ENCODE data around the gene USP3. TPM values are rescaled to one million over a fixed set of nuclear protein-coding genes. Genes with fewer than 3 reads are reported as not detected.
A peak's percentile ranks its signal among the peaks of the same experiment; 100 is the strongest.

The USP3 gene
- total RNA-seq, 2 experiments from 2014 or later: 57.1 to 58.6 TPM

DNA sequence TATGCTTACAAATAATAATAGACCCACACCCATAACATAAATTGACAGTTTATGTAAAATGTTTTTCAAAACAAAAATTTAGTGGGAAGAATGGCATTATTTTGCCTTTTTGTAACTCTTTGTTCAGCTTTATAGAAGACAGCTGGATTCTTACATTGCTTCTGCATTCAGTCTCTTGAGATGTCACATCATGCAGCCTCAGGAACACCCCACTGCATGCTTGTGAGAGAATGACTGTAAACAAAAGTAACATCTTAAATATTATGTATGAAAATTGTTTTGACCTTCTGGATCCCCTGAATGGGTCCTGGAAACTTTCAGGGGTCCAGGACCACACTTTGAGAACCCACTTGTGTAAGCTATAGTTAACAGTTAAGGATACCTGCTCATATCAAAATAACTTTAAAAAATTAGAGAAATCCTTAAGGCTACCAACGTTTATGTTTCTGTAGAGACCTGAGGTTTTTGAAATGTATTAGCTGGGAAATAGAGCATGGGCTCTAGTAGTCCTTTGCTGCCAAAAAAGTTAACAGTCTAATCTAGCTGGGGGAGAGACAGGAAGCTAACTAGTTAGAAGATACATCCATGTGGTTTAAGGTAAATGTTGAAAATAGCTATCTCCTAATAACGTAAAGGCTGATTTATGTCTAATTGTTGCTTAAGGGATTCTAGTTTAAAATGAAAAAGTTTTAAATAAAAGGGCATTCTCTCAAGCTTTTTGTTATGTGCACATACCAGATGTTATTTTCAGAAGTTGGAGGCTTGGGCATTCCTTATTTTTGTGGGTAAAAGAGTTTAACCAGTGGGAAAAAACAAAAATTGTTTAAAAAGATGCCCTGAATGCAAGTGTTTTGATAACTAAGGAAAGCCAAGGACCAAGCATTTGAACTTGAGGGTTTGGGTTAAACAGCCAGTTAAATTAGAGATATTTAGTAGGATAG is 3.8 kb downstream of the USP3 start:
- CTCF ChIA-PET: interaction anchor here (1.0 to 4.1 kb wide), 10 partner anchors 9 to 92 kb away, joined by 3 to 24 read pairs (median 6); no protein-coding TSS in a partner anchor
- Mint-ChIP-seq H3K36me3 (ENCODE audit: low read depth) (peaks cover 12% of the 10 kb centered on the region), H3K27ac (peak overlapping the region; percentile 75), H3K4me1 (ENCODE audit: low read depth) (peaks cover 72% of the 10 kb centered on the region), H3K9me3 (no peaks in the 10 kb centered on the region), H3K4me3 (peak overlapping the region; percentile 30), H3K27me3 (no peaks in the 10 kb centered on the region)
- no peak for DNase-seq
- POLR2A ChIA-PET: interaction anchor here (0.7 to 5.5 kb wide), 5 partner anchors 9 to 311 kb away, joined by 3 to 34 read pairs (median 4); no protein-coding TSS in a partner anchor
- intact Hi-C loops (cut with micrococcal nuclease): loop anchor here (5.0 kb wide), 1 partner anchor 89 kb away; the partner anchor contains the start of gene FBXL22
- no peak for ATAC-seq
- TF ChIP-seq, protein P1, sequence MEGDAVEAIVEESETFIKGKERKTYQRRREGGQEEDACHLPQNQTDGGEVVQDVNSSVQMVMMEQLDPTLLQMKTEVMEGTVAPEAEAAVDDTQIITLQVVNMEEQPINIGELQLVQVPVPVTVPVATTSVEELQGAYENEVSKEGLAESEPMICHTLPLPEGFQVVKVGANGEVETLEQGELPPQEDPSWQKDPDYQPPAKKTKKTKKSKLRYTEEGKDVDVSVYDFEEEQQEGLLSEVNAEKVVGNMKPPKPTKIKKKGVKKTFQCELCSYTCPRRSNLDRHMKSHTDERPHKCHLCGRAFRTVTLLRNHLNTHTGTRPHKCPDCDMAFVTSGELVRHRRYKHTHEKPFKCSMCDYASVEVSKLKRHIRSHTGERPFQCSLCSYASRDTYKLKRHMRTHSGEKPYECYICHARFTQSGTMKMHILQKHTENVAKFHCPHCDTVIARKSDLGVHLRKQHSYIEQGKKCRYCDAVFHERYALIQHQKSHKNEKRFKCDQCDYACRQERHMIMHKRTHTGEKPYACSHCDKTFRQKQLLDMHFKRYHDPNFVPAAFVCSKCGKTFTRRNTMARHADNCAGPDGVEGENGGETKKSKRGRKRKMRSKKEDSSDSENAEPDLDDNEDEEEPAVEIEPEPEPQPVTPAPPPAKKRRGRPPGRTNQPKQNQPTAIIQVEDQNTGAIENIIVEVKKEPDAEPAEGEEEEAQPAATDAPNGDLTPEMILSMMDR (IDR thresholded peaks at IDR 0.05): no peak

DNA sequence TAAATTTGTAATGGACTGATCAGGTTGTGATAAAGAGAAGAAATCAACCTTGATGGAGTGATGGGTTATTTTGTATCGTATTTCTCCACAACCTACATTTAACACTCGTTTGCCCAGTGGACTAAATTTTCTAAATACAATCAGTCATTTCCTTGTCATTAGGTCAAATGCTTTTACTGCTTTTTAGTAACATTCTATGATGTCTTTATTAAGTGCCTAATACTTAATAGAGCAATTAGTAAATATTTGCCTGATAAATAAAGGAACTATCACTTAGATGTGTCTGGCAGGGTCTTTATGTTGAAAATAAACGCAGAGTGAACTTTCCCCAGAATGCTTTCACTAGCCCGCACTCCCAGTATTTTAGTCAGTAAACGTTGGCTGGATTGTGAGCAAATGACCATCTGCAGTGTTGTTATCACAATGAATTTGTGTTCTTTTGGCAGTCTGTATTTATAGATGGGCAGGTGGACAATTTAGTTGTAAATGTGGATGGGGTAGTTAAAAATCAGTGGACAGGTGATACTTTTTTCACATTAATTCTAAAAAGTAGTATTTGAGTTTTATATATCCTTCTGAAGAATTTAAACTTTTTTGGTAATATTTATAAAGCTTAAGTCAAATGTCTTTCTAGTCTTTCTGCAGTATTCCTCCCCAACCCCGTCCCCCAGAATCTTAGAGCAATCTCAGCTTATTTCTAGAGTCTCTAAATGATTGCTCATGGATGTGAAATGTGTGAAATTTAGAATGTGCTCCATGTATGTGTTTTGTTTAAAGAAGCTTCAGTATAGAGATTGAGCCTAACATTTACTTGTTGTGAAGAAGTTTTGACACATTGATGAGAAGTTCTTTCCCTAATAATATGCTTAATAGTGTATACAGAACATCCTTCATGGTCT is 4.9 kb downstream of the USP3 start:
- ATAC-seq (no peak), DNase-seq (no peak)
- ChIA-PET POLR2A (interaction anchor here (1.1 to 1.9 kb wide), 4 partner anchors 12 to 37 kb away, joined by 3 to 5 read pairs (median 4); no protein-coding TSS in a partner anchor), CTCF (interaction anchor here (0.7 to 2.2 kb wide), 15 partner anchors 8 to 462 kb away, joined by 3 to 10 read pairs (median 5); no protein-coding TSS in a partner anchor)
- H3K4me3 Mint-ChIP-seq: peak overlapping the region; percentile 10
- no peaks in the 10 kb centered on the region for H3K9me3 Mint-ChIP-seq
- no peaks in the 10 kb centered on the region for H3K27me3 Mint-ChIP-seq
- H3K27ac Mint-ChIP-seq: peak overlapping the region; percentile 78
- H3K36me3 Mint-ChIP-seq (ENCODE audit: low read depth): peaks cover 12% of the 10 kb centered on the region
- peaks cover 75% of the 10 kb centered on the region for H3K4me1 Mint-ChIP-seq (ENCODE audit: low read depth)
- TF ChIP-seq, protein P1 (IDR thresholded peaks at IDR 0.05): no peak
- intact Hi-C loops (cut with micrococcal nuclease): loop anchor here (5.0 kb wide), 1 partner anchor 88 kb away; the partner anchor contains the start of gene FBXL22

- POLR2A ChIA-PET: interaction anchor here (0.8 to 1.9 kb wide), 5 partner anchors 13 to 90 kb away, joined by 3 to 5 read pairs (median 3); no protein-coding TSS in a partner anchor
- Mint-ChIP-seq H3K4me1 (ENCODE audit: low read depth) (peaks cover 84% of the 10 kb centered on the region), H3K27ac (peak overlapping the region; percentile 78), H3K4me3 (peak overlapping the region; percentile 56), H3K27me3 (no peaks in the 10 kb centered on the region), H3K9me3 (no peaks in the 10 kb centered on the region), H3K36me3 (ENCODE audit: low read depth) (peaks cover 12% of the 10 kb centered on the region)
- no peak for DNase-seq
- intact Hi-C loops (cut with micrococcal nuclease): loop anchor here (5.0 kb wide), 1 partner anchor 87 kb away; the partner anchor contains the start of gene FBXL22
- TF ChIP-seq, protein P1 (IDR thresholded peaks at IDR 0.05): no peak
- CTCF ChIA-PET: interaction anchor here (0.7 to 2.2 kb wide), 17 partner anchors 9 to 463 kb away, joined by 3 to 10 read pairs (median 4); no protein-coding TSS in a partner anchor
- peak; percentile 35 for ATAC-seq
Observed at GRCh38 chr15:63509955-63510940, 5.9 kb downstream of the USP3 start.

DNA sequence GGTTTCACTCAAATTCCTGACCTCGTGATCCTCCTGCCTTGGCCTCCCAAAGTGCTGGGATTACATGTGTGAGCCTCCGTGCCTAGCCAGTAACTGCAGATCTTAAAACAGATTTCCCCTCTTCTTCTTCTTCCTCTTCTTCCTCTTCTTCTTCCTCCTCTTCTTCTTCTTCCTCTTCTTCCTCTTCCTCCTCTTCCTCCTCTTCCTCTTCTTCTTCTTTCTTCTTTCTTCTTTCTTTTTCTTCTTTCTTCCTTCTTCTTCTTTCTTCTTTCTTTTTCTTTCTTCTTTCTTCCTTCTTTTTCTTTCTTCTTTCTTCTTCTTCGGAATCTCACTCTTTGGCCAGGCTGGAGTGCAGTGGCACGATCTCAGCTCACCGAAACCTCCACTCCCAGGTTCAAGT is 7.8 kb downstream of the USP3 start:
- Mint-ChIP-seq H3K9me3 (no peaks in the 10 kb centered on the region), H3K27me3 (no peaks in the 10 kb centered on the region), H3K27ac (peak overlapping the region; percentile 76), H3K4me1 (ENCODE audit: low read depth) (peaks cover 90% of the 10 kb centered on the region), H3K4me3 (peak overlapping the region; percentile 31), H3K36me3 (ENCODE audit: low read depth) (no peaks in the 10 kb centered on the region)
- intact Hi-C loops (cut with micrococcal nuclease): no loop called here
- ChIA-PET POLR2A (interaction anchor here (0.6 to 1.2 kb wide), 2 partner anchors 9 to 324 kb away, joined by 3 to 4 read pairs; no protein-coding TSS in a partner anchor), CTCF (interaction anchor here (0.7 to 5.1 kb wide), 4 partner anchors 18 to 1416 kb away, joined by 3 to 26 read pairs (median 4); no protein-coding TSS in a partner anchor)
- TF ChIP-seq, protein P1 (IDR thresholded peaks at IDR 0.05): no peak
- ATAC-seq (no peak), DNase-seq (no peak)

All from activated CD8-positive, alpha-beta T cell treated with anti-CD3 and anti-CD28 coated beads for 36 hours (primary cell).